ENCODE measurements around the gene ATP1A3.
"Not testable (repeated sequence)": the region's sequence is repeated elsewhere in the genome, so short reads cannot be mapped to it uniquely, and the experiment has no call there.

Gene ATP1A3

DNA sequence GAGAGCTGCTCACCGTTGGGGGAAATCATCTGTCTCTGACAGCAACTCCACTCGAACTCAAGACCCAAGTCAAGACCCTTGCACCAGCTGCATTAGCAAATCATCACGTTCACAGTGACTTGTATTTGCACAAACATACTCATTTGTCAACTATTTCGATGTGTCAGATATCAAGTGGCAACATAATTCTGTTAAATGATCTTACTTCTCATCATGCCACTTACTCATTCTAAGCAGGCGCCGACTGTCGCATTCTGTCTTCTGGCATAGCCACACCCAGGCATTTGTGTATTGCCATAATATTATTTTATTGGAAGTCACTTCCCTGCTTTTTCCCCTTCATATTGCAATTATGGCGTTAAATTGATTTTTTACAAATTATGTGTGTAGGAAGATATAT is 23.0 kb upstream of the ATP1A3 start:
- no peaks in the 10 kb centered on the region for H3K4me1 ChIP-seq
- no peaks in the 10 kb centered on the region for H3K36me3 ChIP-seq
- TF ChIP-seq, protein P1, sequence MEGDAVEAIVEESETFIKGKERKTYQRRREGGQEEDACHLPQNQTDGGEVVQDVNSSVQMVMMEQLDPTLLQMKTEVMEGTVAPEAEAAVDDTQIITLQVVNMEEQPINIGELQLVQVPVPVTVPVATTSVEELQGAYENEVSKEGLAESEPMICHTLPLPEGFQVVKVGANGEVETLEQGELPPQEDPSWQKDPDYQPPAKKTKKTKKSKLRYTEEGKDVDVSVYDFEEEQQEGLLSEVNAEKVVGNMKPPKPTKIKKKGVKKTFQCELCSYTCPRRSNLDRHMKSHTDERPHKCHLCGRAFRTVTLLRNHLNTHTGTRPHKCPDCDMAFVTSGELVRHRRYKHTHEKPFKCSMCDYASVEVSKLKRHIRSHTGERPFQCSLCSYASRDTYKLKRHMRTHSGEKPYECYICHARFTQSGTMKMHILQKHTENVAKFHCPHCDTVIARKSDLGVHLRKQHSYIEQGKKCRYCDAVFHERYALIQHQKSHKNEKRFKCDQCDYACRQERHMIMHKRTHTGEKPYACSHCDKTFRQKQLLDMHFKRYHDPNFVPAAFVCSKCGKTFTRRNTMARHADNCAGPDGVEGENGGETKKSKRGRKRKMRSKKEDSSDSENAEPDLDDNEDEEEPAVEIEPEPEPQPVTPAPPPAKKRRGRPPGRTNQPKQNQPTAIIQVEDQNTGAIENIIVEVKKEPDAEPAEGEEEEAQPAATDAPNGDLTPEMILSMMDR (IDR thresholded peaks at IDR 0.05; ENCODE audit: low read depth, low read length): no peak
- no peaks in the 10 kb centered on the region for H3K9me3 ChIP-seq
- no peak for DNase-seq
- no peaks in the 10 kb centered on the region for H3K27me3 ChIP-seq
- H3K4me3 ChIP-seq (ENCODE audit: low read depth, low read length): no peak overlapping the region

DNA sequence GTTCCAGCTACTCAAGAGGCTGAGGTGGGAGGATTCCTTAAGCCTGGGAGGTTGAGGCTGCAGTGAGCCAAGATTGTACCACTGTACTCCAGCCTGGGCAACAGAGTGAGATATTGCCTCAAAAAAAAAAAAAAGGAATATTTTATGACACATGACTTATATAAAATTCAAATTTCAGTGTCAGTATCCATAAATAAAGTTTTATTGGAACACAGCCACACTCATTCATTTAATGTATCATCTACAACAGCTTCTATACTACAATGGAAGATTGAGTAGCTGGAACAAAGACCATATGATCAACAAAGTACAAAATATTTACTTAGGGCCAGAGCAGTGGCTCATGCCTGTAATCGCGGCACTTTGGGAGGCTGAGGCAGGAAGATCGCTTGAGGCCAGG is 18.7 kb upstream of the ATP1A3 start:
- H3K4me1 ChIP-seq; H3K9me3 ChIP-seq; DNase-seq; H3K27me3 ChIP-seq; H3K4me3 ChIP-seq (ENCODE audit: low read depth, low read length); H3K36me3 ChIP-seq: not testable (repeated sequence)

DNA sequence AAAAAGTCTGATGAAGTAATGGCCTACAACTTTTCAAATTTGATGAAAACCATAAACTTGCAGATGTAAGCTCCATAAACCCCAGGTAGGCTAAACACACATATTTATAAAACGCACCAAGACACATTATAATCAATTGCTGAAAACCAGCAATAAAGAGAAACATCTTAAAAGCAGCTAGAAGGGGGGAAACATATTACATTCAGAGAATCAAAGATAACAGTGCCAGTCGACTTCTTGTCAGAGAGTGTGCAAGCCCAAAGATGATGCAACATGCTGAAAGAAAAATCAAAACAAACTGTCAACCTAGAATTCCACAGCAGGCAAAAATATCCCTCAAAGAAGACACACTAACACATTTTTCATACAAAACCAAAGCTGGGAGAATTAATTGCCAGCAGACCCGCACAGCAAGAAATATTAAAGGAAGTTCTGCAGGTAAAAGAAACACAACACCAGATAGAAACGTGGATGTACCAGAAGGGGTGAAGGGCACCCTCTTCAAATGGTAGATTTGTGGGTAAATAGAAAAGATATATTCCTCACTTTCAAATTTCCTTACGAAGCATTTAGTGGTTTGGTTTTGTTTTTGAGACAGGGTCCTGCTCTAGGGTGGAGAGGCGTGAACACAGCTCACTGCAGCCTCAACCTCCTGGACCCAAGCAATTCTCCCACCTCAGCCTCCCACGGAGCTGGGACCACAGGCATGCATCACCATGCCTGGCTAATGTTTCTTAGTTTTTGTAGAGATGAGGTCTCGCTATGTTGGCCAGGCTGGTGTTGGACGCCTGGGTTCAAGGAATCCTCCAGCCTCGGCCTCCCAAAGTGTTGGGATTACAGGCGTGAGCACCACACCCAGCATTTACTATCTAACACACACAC is 16.5 kb upstream of the ATP1A3 start:
- Histone ChIP-seq H3K4me3 (ENCODE audit: low read depth, low read length) (no peak overlapping the region), H3K4me1 (no peaks in the 10 kb centered on the region; the same call in 1 of the 2 replicates), H3K36me3 (no peaks in the 10 kb centered on the region), H3K9me3 (no peaks in the 10 kb centered on the region), H3K27me3 (no peaks in the 10 kb centered on the region)
- TF ChIP-seq, protein P1 (IDR thresholded peaks at IDR 0.05; ENCODE audit: low read depth, low read length): no peak
- DNase-seq: no peak

DNA sequence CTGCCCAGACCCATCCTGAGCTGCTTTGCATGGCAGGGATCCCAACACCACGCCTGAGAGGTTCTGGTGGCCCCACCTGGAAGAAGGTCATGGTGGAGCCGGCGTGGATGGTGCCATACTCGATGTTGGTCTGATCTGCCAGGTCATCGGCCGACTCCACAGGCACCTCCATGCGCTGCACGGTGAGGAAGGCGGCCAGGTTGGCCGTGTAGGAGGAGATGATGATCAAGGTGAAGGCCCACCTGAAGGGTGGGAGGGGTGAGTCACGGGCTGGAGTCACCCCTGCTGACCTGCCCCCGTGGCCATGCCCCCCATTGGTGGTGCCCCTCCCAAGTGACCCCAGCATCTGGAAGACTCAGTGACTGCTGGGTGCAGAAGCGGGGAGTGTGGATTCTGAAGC is 12.5 kb upstream of the ATP1A3 start:
- no peak for DNase-seq
- Histone ChIP-seq H3K27me3 (no peaks in the 10 kb centered on the region), H3K4me3 (ENCODE audit: low read depth, low read length) (no peak overlapping the region), H3K36me3 (no peaks in the 10 kb centered on the region), H3K4me1 (no peaks in the 10 kb centered on the region; the same call in 1 of the 2 replicates), H3K9me3 (no peaks in the 10 kb centered on the region)
- TF ChIP-seq, protein P1 (IDR thresholded peaks at IDR 0.05; ENCODE audit: low read depth, low read length): no peak

DNA sequence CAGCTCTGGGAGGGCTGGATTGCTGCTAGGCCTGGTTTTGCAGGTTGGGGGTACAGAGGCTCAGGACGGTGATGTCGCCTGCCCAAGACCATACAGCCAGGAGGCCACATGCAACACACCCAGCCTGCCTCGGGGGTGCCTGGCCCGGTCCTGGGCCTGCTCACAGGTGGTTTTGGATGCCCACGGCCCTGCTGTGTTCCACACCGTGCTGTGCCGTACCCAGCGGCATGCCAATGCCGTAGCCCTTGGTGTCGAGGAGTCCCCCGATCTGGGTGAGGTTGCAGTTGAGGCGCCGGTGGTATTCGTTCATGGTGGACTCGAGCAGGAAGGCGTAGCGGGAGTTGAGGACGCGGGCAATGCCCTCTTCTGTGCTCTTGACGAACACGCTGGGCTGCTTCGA is 11.5 kb upstream of the ATP1A3 start:
- Histone ChIP-seq H3K4me1 (no peaks in the 10 kb centered on the region; the same call in 1 of the 2 replicates), H3K27me3 (no peaks in the 10 kb centered on the region), H3K9me3 (no peaks in the 10 kb centered on the region), H3K4me3 (ENCODE audit: low read depth, low read length) (no peak overlapping the region), H3K36me3 (no peaks in the 10 kb centered on the region)
- TF ChIP-seq, protein P1 (IDR thresholded peaks at IDR 0.05; ENCODE audit: low read depth, low read length): no peak
- DNase-seq: no peak

DNA sequence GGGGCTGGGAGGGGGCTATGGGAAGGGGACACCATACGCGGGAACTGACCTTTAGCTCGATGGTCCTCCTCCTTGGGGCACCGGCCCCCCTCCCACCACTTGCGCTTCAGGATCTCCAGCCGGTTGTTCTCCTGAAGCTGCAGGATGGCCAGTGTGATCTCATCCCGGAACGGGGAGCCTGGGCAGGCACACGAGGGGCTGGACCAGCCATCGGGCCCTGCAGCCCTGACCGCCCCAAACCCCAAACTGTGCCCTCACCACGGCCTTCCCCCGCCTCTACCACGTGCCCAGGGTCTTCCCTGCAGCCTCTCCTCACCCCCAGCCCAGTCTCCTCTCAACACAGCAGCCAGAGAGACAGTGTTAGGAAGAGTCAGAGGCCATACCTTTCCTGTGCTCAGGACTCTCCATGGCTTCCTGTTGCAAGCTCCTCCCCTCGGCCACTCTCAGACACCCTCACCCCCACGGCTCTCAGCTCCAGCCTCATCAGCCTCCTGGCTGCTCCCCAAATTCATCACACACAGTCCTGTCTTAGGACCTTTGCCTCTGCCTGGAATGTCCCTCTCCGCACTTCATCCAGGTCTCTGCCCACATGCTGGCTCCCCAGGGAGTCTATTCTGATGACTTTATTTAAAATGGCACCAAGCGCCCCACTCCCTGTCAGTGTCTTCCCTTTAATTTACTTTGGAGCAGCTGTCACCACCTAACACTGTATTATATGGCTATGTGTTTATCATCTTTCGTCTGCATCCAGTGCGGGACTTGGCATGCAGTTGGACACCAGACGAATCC is 9.7 kb upstream of the ATP1A3 start:
- no peak for DNase-seq
- TF ChIP-seq, protein P1 (IDR thresholded peaks at IDR 0.05; ENCODE audit: low read depth, low read length): no peak
- H3K27me3 ChIP-seq: no peaks in the 10 kb centered on the region
- H3K4me3 ChIP-seq (ENCODE audit: low read depth, low read length): no peak overlapping the region
- no peaks in the 10 kb centered on the region for H3K36me3 ChIP-seq
- peaks cover 5% of the 10 kb centered on the region for H3K4me1 ChIP-seq
- H3K9me3 ChIP-seq: no peaks in the 10 kb centered on the region

Measured in BE2C (cell line).